Vagina (tissue), 2 donors: ENCODE measurements around the gene TWNK. TPM values are rescaled to one million over a fixed set of nuclear protein-coding genes. Genes with fewer than 3 reads are reported as not detected.

Source experiments
- DNase-seq, 2 donors: peaks; one replicate each; pipeline ENCODE4 v3.0.0-alpha.2; 2017; ENCODE audit errors: extremely low spot score in 2 of 2
- H3K27ac ChIP-seq: fragments of 200-600 bp; sonication (generic); one replicate; pipeline ENCODE4 v1.5.1; 2019
- H3K27me3 ChIP-seq: fragments of 200-600 bp; sonication (generic); one replicate; pipeline ENCODE4 v1.5.1; 2019
- H3K36me3 ChIP-seq, 2 donors: fragments of 200-600 bp; sonication (generic); one replicate each; pipeline ENCODE4 v1.5.1; 2017 to 2019
- H3K4me1 ChIP-seq: fragments of 200-600 bp; sonication (generic); one replicate; pipeline ENCODE4 v1.5.1; 2019
- H3K4me3 ChIP-seq, 2 donors: fragments of 200-600 bp; sonication (generic); 1 replicate in 1 of 2; 2 replicates in 1 of 2; pipeline ENCODE4 v1.5.1; 2016 to 2019
- H3K9me3 ChIP-seq: fragments of 200-600 bp; sonication (generic); one replicate; pipeline ENCODE4 v1.5.1; 2019
- CTCF ChIP-seq, 3 experiments: fragments of 450-650 bp in 2 of 3; fragments of 200-600 bp in 1 of 3; sonication (generic) in 1 of 3; IDR thresholded peaks; one replicate each; pipeline ENCODE4 v1.5.1; 2017 to 2019; ENCODE audit warnings: antibody characterized with exemption in 3 of 3, mild to moderate bottlenecking in 2 of 3, moderate library complexity in 2 of 3
- POLR2A ChIP-seq, 2 donors: fragments of 450-650 bp; IDR thresholded peaks; one replicate each; pipeline ENCODE4 v1.6.1; 2017; ENCODE audit warnings: antibody characterized with exemption in 2 of 2, mild to moderate bottlenecking in 2 of 2, moderate library complexity in 2 of 2
- POLR2AphosphoS5 ChIP-seq, 2 donors: sonication (generic); formaldehyde crosslinking; IDR thresholded peaks; one replicate each; pipeline ENCODE4 v1.9.0; 2017; ENCODE audit warnings: antibody characterized with exemption in 2 of 2, mild to moderate bottlenecking in 2 of 2, low read depth in 1 of 2; ENCODE audit not compliant: insufficient read depth in 1 of 2
- intact Hi-C: fragments of 100-400 bp; cut with DNase I; formaldehyde crosslinking; loops from one replicate; pipeline ENCODE4 v1.15.1; 2023
- total RNA-seq: library from RNA; depleted of rRNA; stranded (reverse); fragments of >200 nt; gene quantifications from one replicate; pipeline ENCODE4 v1.2.3, GENCODE V29; 2016

Gene TWNK
- total RNA-seq, 1 donor from 2014 or later, result 5.2 TPM

DNA sequence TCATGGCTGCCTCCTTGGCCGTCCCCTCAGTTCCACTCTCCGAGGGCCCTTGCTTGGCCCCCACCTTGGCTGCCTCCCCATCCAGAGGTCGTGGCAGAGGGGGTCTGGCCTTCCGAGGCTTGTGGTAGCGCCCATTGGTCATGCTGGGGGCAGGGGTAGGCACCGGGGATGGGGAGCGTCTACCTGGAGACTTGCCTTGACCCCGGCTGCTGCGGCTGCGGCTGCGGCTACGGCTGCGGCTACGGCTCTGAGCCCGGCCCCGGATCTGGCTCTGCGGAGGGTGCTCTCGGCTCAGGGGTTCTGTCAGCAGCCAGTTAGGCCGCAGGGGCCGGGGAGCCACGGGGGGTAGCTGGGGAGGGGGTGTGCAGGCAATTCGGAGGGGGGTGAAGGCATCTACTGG, 23.0 kb downstream of the TWNK start:
- TF ChIP-seq CTCF (IDR thresholded peaks at IDR 0.05) (no peak), POLR2A (IDR thresholded peaks at IDR 0.05) (no peak), POLR2AphosphoS5 (IDR thresholded peaks at IDR 0.05; ENCODE audit: insufficient read depth in 1 of 2, low read depth in 1 of 2) (no peak)
- Histone ChIP-seq H3K9me3 (no peaks in the 10 kb centered on the region), H3K4me1 (peaks cover 27% of the 10 kb centered on the region)

GRCh38 chr10:101011517-101012423, 24.4 kb downstream of the TWNK start:
- Histone ChIP-seq H3K4me3 (no peak overlapping the region), H3K27ac (no peak overlapping the region), H3K36me3 (peaks cover 0 to 7% of the 10 kb centered on the region in 2 donors), H3K27me3 (no peaks in the 10 kb centered on the region), H3K9me3 (no peaks in the 10 kb centered on the region), H3K4me1 (peaks cover 27% of the 10 kb centered on the region)
- TF ChIP-seq POLR2AphosphoS5 (IDR thresholded peaks at IDR 0.05; ENCODE audit: insufficient read depth in 1 of 2, low read depth in 1 of 2), result no peak
- TF ChIP-seq CTCF (IDR thresholded peaks at IDR 0.05), result no peak
- DNase-seq, result no peak
- intact Hi-C loops, result loop anchor here (2.0 kb wide), 1 partner anchor 15 kb away; no protein-coding TSS in a partner anchor

More for the DNA sequence above, 23.0 kb downstream of the TWNK start:
- Histone ChIP-seq H3K4me3 (no peak overlapping the region), H3K36me3 (peaks cover 2 to 21% of the 10 kb centered on the region in 2 donors), H3K27ac (no peak overlapping the region), H3K27me3 (no peaks in the 10 kb centered on the region)
- intact Hi-C loops, result no loop called here
- no peak for DNase-seq

- intact Hi-C loops, result loop anchor here (2.0 kb wide), 1 partner anchor 16 kb away; no protein-coding TSS in a partner anchor
- no peak for DNase-seq
- H3K36me3 ChIP-seq, result no peaks in the 10 kb centered on the region
- H3K9me3 ChIP-seq, result no peaks in the 10 kb centered on the region
- H3K4me3 ChIP-seq, result no peak overlapping the region
- no peaks in the 10 kb centered on the region for H3K27me3 ChIP-seq
- TF ChIP-seq CTCF (IDR thresholded peaks at IDR 0.05), result peak; percentile 73 to 94 (median 89)
- TF ChIP-seq POLR2A (IDR thresholded peaks at IDR 0.05), result no peak
- TF ChIP-seq POLR2AphosphoS5 (IDR thresholded peaks at IDR 0.05; ENCODE audit: insufficient read depth in 1 of 2, low read depth in 1 of 2), result peak; percentile 29 to 59
- peak overlapping the region; percentile 38 for H3K27ac ChIP-seq
- H3K4me1 ChIP-seq, result peaks cover 18% of the 10 kb centered on the region
These were observed 25.4 kb downstream of the TWNK start for GRCh38 chr10:101012525-101013364.

DNA sequence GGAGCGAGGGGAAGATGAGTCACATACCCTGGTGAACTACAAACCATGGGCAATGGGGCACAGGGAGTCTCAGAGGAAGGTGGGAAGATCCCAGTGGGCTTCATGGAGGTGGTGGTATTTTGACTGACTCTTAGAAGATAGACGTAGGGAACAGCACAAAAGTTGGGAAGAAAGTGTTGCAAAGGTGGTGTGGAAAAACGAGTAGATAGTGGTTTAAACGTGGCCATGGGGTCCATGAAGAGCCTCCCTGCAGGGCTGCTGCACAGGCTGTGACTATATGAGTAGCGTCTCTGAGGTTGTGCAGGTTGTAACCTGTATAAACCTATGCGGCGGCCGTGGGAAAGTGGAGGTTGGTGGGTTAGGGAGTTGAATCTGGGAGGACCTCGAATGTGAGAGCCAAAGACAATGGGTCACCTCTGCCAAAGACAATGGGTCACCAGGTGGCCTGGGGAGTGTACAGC, 26.1 kb downstream of the TWNK start:
- intact Hi-C loops, result loop anchor here (2.0 kb wide), 1 partner anchor 17 kb away; no protein-coding TSS in a partner anchor
- no peaks in the 10 kb centered on the region for H3K36me3 ChIP-seq
- TF ChIP-seq POLR2A (IDR thresholded peaks at IDR 0.05) (no peak), CTCF (IDR thresholded peaks at IDR 0.05) (no peak), POLR2AphosphoS5 (IDR thresholded peaks at IDR 0.05; ENCODE audit: insufficient read depth in 1 of 2, low read depth in 1 of 2) (no peak)
- H3K4me3 ChIP-seq, result no peak overlapping the region
- no peaks in the 10 kb centered on the region for H3K27me3 ChIP-seq
- peak overlapping the region; percentile 38 for H3K27ac ChIP-seq
- peaks cover 12% of the 10 kb centered on the region for H3K4me1 ChIP-seq
- no peak for DNase-seq
- H3K9me3 ChIP-seq, result no peaks in the 10 kb centered on the region
